GM23248 (cell line): ENCODE results near the gene TNK1.

ENCODE experiments used
- EZH2 ChIP-seq: fragments of 200-600 bp; sonication (generic); IDR thresholded peaks from 2 replicates; pipeline ENCODE4 v1.6.1; 2018; ENCODE audit warnings: antibody characterized with exemption, mild to moderate bottlenecking; ENCODE audit not compliant: insufficient read depth, poor library complexity, severe bottlenecking
- EZH2phosphoT487 ChIP-seq: fragments of 200-600 bp; sonication (generic); IDR thresholded peaks from 2 replicates; pipeline ENCODE4 v1.6.1; 2018; ENCODE audit warnings: antibody characterized with exemption, moderate library complexity, mild to moderate bottlenecking, low read depth; ENCODE audit not compliant: insufficient read depth

- no peak for TF ChIP-seq EZH2
- TF ChIP-seq EZH2phosphoT487, result no peak
These were observed 46.7 kb downstream of the TNK1 start for GRCh38 chr17:7427549-7427948.
